Activated naive CD4-positive, alpha-beta T cell treated with anti-CD3 and anti-CD28 coated beads, Interleukin-2, amount 10 ng/mL, durations not matched to agents 7 days and 5 days (primary cell): Measurements from ENCODE around the gene KLHL29.
"Not testable (repeated sequence)": the region's sequence is repeated elsewhere in the genome, so short reads cannot be mapped to it uniquely, and the experiment has no call there.

Experiments
- CTCF ChIA-PET: fragments of 350-600 bp; sonication (Branson Sonifier 250); formaldehyde crosslinking; loops from one replicate; lab custom pipeline; 2021; ENCODE audit warnings: antibody characterized with exemption; lab: Charles Lee
- DNase-seq: peaks from one replicate; pipeline ENCODE4 v3.0.0-alpha.2; 2020
- H3K27ac Mint-ChIP-seq: one replicate; pipeline ENCODE4 v1.8.0; 2021; ENCODE audit warnings: mild to moderate bottlenecking, moderate library complexity, mixed read lengths
- H3K27me3 Mint-ChIP-seq: one replicate; pipeline ENCODE4 v1.8.0; 2021; ENCODE audit warnings: mild to moderate bottlenecking, mixed read lengths
- H3K36me3 Mint-ChIP-seq: one replicate; pipeline ENCODE4 v1.8.0; 2021; ENCODE audit warnings: mixed read lengths
- H3K4me1 Mint-ChIP-seq: one replicate; pipeline ENCODE4 v1.8.0; 2021; ENCODE audit warnings: mixed read lengths
- H3K4me3 Mint-ChIP-seq: one replicate; pipeline ENCODE4 v1.8.0; 2021; ENCODE audit warnings: mild to moderate bottlenecking, moderate library complexity, mixed read lengths
- H3K9me3 Mint-ChIP-seq: one replicate; pipeline ENCODE4 v1.8.0; 2021; ENCODE audit warnings: mixed read lengths

The KLHL29 gene

GRCh38 chr2:23734416-23734815 is 349.4 kb downstream of the KLHL29 start:
- no peak for DNase-seq
- Mint-ChIP-seq H3K27ac (no peak overlapping the region), H3K4me3 (no peak overlapping the region), H3K36me3 (peaks cover 22% of the 10 kb centered on the region), H3K9me3 (no peaks in the 10 kb centered on the region), H3K27me3 (no peaks in the 10 kb centered on the region), H3K4me1 (no peaks in the 10 kb centered on the region)
- CTCF ChIA-PET, result no interaction called here

- H3K36me3 Mint-ChIP-seq, result peaks cover 23% of the 10 kb centered on the region
- H3K27ac Mint-ChIP-seq, H3K4me1 Mint-ChIP-seq, CTCF ChIA-PET, H3K9me3 Mint-ChIP-seq, DNase-seq, H3K4me3 Mint-ChIP-seq, H3K27me3 Mint-ChIP-seq: not testable (repeated sequence)
These were observed 351.8 kb downstream of the KLHL29 start for GRCh38 chr2:23736783-23737182.

GRCh38 chr2:23745068-23745725 is 360.2 kb downstream of the KLHL29 start:
- H3K4me1 Mint-ChIP-seq, result no peaks in the 10 kb centered on the region
- H3K27ac Mint-ChIP-seq, result no peak overlapping the region
- H3K27me3 Mint-ChIP-seq, result no peaks in the 10 kb centered on the region

GRCh38 chr2:23745726-23746105 is 360.7 kb downstream of the KLHL29 start:
- no peak overlapping the region for H3K27ac Mint-ChIP-seq
- H3K4me1 Mint-ChIP-seq, result no peaks in the 10 kb centered on the region
- H3K9me3 Mint-ChIP-seq, result peaks cover under 1% of the 10 kb centered on the region
- no peak overlapping the region for H3K4me3 Mint-ChIP-seq
- CTCF ChIA-PET, result no interaction called here
- H3K36me3 Mint-ChIP-seq, result peaks cover 16% of the 10 kb centered on the region
- H3K27me3 Mint-ChIP-seq, result no peaks in the 10 kb centered on the region
- DNase-seq, result no peak

More at GRCh38 chr2:23745068-23745725, 360.2 kb downstream of the KLHL29 start:
- CTCF ChIA-PET, result no interaction called here
- Mint-ChIP-seq H3K9me3 (peaks cover 3% of the 10 kb centered on the region), H3K36me3 (peaks cover 18% of the 10 kb centered on the region), H3K4me3 (no peak overlapping the region)
- DNase-seq, result no peak

- Mint-ChIP-seq H3K27me3 (no peaks in the 10 kb centered on the region), H3K9me3 (no peaks in the 10 kb centered on the region), H3K4me1 (no peaks in the 10 kb centered on the region), H3K27ac (no peak overlapping the region), H3K36me3 (peaks cover 16% of the 10 kb centered on the region), H3K4me3 (no peak overlapping the region)
- CTCF ChIA-PET, result no interaction called here
- DNase-seq, result no peak
These were observed 361.3 kb downstream of the KLHL29 start for GRCh38 chr2:23746141-23746863.

- Mint-ChIP-seq H3K4me3 (no peak overlapping the region), H3K4me1 (no peaks in the 10 kb centered on the region), H3K27ac (no peak overlapping the region), H3K9me3 (no peaks in the 10 kb centered on the region), H3K27me3 (no peaks in the 10 kb centered on the region), H3K36me3 (peaks cover 20% of the 10 kb centered on the region)
- DNase-seq, result no peak
- CTCF ChIA-PET, result no interaction called here
These were observed 366.8 kb downstream of the KLHL29 start for GRCh38 chr2:23751747-23752265.

GRCh38 chr2:23753291-23754010 is 368.5 kb downstream of the KLHL29 start:
- Mint-ChIP-seq H3K27ac (no peak overlapping the region), H3K36me3 (peaks cover 30% of the 10 kb centered on the region)

GRCh38 chr2:23754970-23755369 is 370.0 kb downstream of the KLHL29 start:
- Mint-ChIP-seq H3K4me1 (no peaks in the 10 kb centered on the region), H3K27me3 (no peaks in the 10 kb centered on the region), H3K27ac (no peak overlapping the region), H3K36me3 (peaks cover 30% of the 10 kb centered on the region), H3K4me3 (no peak overlapping the region), H3K9me3 (no peaks in the 10 kb centered on the region)
- CTCF ChIA-PET, result no interaction called here
- DNase-seq, result no peak

More at GRCh38 chr2:23753291-23754010, 368.5 kb downstream of the KLHL29 start:
- Mint-ChIP-seq H3K9me3 (no peaks in the 10 kb centered on the region), H3K27me3 (no peaks in the 10 kb centered on the region), H3K4me1 (no peaks in the 10 kb centered on the region), H3K4me3 (no peak overlapping the region)
- no peak for DNase-seq
- CTCF ChIA-PET, result no interaction called here

GRCh38 chr2:23756593-23757292 is 371.8 kb downstream of the KLHL29 start:
- Mint-ChIP-seq H3K27ac (no peak overlapping the region), H3K9me3 (no peaks in the 10 kb centered on the region), H3K27me3 (no peaks in the 10 kb centered on the region), H3K36me3 (peaks cover 30% of the 10 kb centered on the region), H3K4me1 (peaks cover 9% of the 10 kb centered on the region), H3K4me3 (no peak overlapping the region)
- CTCF ChIA-PET, result no interaction called here
- no peak for DNase-seq

GRCh38 chr2:23757686-23758433 is 372.9 kb downstream of the KLHL29 start:
- Mint-ChIP-seq H3K27ac (peak overlapping the region; percentile 9), H3K27me3 (no peaks in the 10 kb centered on the region), H3K4me3 (no peak overlapping the region), H3K36me3 (peaks cover 32% of the 10 kb centered on the region), H3K4me1 (peaks cover 15% of the 10 kb centered on the region), H3K9me3 (no peaks in the 10 kb centered on the region)
- DNase-seq, result no peak
- CTCF ChIA-PET, result no interaction called here
